NCI-H82 (cell line): ENCODE measurements around the gene CDYL.

Experiments
- DNase-seq: peaks from one replicate; lab custom pipeline; 2025; lab: John Stamatoyannopoulos, UW

Gene CDYL

GRCh38 chr6:4774715-4775493 is 1.3 kb upstream of the CDYL start:
- peak; percentile 48 for DNase-seq

- DNase-seq, result peak; percentile 88
Observed at GRCh38 chr6:4775494-4776130, 592 bp upstream of the CDYL start.

DNA sequence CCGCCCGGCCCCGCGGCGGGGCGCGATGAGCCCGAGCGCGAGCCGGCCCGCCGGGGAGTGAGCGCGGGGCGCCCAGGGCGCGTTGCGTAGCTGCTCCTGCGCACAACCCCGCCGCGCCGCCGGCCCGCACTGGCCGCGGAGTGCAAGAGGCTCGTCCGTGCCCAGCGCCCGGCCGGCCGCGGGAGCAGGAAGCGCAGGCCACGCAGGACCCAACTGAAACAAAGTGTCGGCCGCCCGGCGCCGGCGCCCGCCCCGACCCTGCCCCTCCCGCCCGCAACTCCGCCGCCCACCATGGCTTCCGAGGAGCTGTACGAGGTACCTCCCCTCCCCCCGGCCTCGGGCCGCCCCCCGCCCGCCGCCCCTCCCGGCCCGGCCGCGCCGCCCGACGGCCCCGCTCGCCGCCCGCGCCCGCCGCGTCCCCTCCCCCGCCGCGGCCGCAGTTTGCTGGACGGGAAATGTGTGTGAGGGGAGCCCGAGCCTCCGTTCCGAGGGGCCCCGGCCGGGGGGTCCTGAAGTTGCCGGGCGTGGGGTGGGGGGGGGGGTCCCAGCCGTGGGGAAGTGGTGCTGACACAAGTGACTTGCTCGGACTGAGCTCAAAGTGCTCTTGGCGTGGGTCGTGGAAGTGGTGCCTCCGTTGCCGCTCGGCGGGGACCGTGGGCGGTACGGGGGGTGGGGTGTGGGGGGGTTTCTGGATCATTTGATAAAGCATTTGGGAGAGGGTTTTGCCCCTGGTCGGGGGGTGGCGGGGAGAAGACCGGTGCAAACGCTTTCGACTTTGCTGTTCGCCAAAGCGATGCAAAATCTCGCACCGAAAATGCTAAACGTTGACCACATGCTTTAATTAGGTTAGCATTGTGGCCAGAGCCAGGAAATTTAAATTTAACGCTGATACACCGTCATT is 539 bp downstream of the CDYL start:
- peak; percentile 77 for DNase-seq

GRCh38 chr6:4777394-4777935 is 1.3 kb downstream of the CDYL start:
- DNase-seq, result peak; percentile 28

- DNase-seq, result no peak
Observed at GRCh38 chr6:4778086-4778485, 1.9 kb downstream of the CDYL start.

DNA sequence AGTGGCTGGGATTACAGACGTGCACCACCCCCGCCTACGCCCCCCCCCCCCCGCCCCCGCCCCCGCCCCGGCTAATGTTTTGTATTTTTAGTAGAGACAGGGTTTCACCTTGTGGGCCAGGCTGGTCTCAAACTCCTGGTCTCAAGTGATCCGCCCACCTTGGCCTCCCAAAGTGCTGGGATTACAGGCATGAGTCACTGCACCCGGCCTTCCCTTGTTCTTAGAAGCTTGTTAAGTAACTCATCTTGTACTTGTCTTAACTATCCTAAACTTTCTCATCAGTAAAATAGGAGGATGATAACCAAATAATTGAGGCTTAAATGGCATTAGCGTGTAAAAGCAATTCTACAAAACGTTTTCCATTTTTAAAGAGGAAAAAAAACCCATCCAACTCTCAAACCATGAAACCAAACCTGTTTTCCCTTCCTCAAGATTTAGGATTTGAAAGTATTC is 4.2 kb downstream of the CDYL start:
- DNase-seq, result peak; percentile 34

DNA sequence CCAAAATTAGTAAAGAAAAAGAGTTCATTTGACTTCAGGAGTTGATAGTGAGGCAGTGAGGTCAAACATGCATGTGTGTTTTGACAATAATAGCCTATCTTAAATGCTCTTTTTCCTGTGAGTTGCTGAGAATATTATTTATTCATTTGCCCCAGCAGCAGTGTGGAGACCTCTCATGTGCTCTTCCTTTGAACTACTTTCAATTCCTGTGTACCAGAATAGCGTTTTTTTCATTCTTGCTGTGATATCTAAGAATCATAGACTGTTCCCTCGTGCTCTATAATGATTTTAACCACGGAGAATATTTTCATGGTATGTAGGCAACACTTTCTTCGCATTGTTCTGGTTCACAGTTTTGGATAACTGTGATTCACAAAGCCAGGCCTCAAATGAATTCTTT is 5.2 kb downstream of the CDYL start:
- no peak for DNase-seq

DNA sequence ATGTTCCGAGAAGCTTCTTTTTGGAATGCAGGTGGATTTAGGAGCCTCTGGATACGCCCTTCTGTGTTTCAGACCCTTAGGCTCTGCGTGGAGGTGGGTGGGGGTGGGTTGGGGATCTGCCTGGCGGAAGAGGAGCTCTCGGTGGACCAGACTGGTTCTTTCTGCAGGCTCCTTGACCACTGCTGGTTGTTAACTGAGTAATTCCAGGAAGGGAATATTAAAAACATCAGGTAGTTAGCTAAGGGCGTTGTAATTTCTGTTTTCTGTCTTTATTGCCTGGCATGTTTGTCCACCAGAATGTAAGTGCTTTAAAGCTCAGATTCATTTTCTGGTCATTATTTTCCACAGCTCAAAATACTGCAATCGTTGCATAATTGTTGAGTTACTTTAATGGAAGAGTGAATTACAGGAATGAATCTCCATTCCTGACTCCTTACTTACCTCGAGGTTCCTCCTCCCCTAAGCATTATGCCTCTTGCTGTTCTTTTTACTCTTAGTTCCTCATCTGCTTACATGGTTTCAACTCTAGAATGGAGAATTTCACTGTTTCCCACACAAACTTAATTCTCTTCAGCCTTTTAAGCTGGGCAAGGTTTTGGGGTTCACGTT is 5.9 kb downstream of the CDYL start:
- no peak for DNase-seq

DNA sequence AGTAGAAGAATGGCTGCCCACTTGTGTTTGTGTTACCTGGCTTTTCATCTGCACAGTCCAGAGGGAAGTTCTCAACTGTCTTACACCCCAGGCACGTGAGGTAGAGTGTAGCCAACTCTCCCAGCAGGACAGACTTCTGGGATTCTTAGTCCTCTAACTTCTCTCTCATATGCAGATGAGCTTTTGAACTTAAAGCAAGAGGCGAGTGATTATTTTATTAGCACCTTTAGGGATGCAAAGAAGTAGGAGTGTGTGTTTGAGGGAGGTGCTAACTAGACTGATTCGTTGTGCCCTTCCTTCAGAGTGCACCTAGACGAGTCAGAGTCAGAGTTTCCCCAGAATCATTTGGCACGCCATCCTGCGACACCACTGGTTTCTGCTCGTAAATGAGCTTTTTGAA is 10.8 kb downstream of the CDYL start:
- no peak for DNase-seq

GRCh38 chr6:4788482-4788881 is 12.3 kb downstream of the CDYL start:
- no peak for DNase-seq

DNA sequence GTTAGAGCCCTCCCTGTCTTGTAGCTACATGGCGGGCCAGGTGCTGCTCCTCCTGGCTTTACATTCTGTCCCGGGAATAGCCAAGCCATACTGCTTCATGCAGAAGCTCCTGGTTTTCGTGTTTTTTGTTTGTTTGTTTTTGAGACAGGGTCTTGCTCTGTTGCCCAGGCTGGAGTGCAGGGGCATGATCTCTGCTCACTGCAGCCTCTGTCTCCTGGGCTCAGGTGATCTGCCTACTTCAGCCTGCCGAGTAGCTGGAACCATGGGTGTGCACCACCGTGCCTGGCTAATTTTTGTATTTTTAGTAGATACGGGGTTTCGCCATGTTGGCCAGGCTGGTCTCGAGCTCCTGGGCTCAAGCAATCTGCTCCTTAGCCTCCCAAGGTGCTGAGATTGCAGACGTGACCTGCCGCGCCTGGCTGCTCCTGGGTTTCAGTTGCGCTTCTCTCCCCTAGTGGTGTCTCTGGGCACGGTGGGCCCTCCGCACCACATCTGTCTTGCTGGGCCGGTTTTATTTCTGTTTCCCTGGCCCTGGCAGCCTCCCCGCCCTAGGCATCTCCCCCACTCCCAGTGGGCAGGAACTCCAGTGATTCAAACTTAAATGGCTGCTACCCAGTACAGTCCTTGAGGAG is 12.9 kb downstream of the CDYL start:
- DNase-seq, result no peak

- DNase-seq, result no peak
Observed at GRCh38 chr6:4790158-4790899, 14.1 kb downstream of the CDYL start.

GRCh38 chr6:4794140-4794707 is 18.0 kb downstream of the CDYL start:
- DNase-seq, result no peak

- no peak for DNase-seq
Observed at GRCh38 chr6:4797587-4797986, 21.4 kb downstream of the CDYL start.

DNA sequence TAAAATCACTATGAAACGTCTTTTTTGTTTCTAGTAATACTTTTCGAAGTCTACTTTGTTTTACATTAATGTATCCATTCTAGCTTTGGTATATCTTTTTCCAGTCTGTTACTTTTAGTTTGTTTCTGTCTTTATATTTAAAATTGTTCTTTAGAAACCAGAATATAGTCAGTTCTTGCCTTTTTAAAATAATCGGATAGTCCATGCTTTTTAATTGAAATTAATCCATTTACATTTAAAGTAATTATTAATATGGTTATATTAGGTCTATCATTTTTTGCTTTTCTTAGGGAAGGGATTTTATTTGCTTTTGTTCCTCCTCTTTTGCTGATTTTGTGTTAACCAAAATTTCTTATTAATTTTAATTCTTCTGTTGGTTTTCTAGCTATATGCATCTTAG is 23.7 kb downstream of the CDYL start:
- DNase-seq, result no peak

DNA sequence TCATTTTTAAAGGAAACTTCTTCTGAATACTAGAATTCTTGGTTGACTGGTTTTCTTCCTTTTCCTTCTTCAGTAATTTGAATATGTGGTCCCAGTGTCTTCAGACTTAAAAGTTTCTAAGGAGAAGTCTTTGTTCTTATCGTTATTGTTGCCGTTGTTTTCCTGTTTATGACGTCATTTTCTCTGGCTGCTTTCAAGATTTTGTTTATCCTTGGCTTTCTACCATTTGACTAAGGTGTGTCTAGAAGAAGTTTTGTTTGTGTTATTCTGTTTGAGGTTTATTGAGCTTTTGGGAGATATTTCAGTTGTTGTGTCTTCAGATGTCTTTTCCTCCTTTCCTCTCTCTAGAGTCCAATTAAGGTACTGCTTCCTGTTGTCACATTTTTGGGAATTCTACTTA is 24.5 kb downstream of the CDYL start:
- no peak for DNase-seq

DNA sequence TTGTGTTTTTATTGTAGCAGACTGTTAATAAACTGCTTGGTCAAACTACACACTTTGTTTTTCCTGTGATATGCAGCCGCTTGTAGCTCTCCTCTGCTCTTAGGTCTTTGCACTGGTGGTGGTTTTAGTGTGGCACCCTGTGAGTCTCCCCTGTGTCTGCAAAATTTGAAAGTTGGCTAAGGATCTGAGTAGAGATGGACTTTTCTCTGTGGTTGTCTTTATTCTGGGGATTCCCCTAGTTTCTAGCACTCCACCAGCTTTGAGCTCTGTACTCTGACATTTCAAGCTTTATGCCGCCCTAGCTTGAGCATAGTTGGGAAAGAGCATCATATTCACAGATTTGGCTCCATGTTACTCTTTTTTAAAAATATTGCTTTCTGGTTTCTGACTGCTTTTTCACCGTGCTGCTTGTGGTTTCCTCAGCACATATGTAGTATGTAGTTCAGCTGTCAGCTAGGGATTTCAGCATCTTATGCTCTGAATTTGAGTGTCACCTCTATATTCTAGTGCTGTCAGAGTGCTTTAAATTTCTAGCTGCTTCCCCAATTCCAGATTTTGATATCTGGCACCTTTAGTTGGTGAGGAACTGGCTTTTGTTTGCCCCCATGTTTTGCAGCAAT is 25.4 kb downstream of the CDYL start:
- no peak for DNase-seq

DNA sequence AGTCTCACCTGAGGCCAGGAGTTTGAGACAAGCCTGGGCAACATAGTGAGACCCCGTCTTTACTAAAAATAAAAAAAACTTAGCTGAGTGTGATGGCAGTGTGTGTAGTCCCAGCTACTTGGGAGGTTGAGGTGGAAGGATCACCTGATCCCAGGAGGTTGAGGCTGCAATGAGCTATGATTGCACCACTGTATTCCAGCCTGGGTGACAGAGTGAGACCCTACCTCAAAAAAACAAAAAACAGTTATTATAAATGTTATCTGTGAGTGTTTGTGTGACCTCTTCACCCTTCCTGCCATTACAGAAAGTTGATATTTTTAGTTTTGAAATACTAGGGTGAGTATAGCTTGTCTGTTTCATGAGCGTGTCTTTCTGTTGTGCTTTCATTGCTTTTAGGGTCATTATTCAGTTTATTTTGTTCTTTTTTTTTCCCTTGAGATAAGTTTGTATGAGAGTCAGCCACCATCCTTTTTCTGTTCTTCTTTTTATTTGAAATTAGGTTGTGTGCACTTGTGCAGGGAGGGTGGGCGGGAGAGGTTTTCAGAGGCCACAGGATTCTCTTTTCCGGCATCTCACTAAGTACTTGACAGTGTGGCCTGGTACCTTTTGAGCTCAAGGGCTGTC is 26.2 kb downstream of the CDYL start:
- DNase-seq, result no peak

GRCh38 chr6:4803343-4803744 is 27.1 kb downstream of the CDYL start:
- peak; percentile 14 for DNase-seq
